ENCODE results near the gene MAGI2. TPM values are rescaled to one million over a fixed set of nuclear protein-coding genes. Genes with fewer than 3 reads are reported as not detected.

Gene MAGI2
- total RNA-seq, 1 experiment from 2014 or later, result 0.25 TPM

DNA sequence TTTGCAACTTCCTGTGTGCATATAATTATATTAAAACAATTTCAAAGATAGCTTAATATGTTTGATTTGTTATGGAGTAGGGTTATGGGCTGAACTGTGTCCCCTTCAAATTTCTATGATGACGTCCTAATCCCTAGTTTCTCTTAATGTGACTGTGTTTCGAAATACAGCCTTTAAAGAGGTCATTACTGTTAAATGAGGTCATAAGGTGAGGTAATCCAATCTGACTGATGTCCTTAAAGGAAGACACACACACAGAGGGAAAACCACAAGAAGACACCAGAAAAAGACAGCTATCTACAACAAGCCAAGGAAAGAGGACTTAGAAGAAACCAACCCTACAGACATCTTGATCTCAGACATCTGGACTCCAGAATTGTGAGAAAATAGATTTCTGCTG lies 407.4 kb downstream of the MAGI2 start:
- BruUV-seq (replicated peaks), result no TSS peak
- no peak overlapping the region for H3K27ac Mint-ChIP-seq (ENCODE audit: unreplicated experiment)
- ChIA-PET CTCF (no interaction called here), POLR2A (no interaction called here)
- H3K4me3 Mint-ChIP-seq (ENCODE audit: unreplicated experiment), result no peak overlapping the region
- H3K9me3 Mint-ChIP-seq (ENCODE audit: unreplicated experiment), result no peaks in the 10 kb centered on the region
- H3K36me3 Mint-ChIP-seq (ENCODE audit: insufficient read depth, unreplicated experiment), result no peaks in the 10 kb centered on the region
- intact Hi-C loops (cut with micrococcal nuclease; ENCODE audit: unreplicated experiment), result loop anchor here (10.0 kb wide), 1 partner anchor 129 kb away; no protein-coding TSS in a partner anchor
- H3K36me3 ChIP-seq (ENCODE audit: control insufficient read depth, insufficient read depth, low read length), result no peaks in the 10 kb centered on the region
- H3K4me1 ChIP-seq, result no peaks in the 10 kb centered on the region
- peaks cover 4% of the 10 kb centered on the region for H3K27me3 Mint-ChIP-seq (ENCODE audit: insufficient read depth, unreplicated experiment)
- H3K9me3 ChIP-seq, result no peaks in the 10 kb centered on the region
- no peaks in the 10 kb centered on the region; the same call in 1 of the 2 replicates for H3K27me3 ChIP-seq (replicated peaks; ENCODE audit: control insufficient read depth, insufficient read depth, low read length)
- no peaks in the 10 kb centered on the region for H3K4me1 Mint-ChIP-seq (ENCODE audit: low read depth, unreplicated experiment)
- no peak for DNase-seq
- TF ChIP-seq, protein P1, sequence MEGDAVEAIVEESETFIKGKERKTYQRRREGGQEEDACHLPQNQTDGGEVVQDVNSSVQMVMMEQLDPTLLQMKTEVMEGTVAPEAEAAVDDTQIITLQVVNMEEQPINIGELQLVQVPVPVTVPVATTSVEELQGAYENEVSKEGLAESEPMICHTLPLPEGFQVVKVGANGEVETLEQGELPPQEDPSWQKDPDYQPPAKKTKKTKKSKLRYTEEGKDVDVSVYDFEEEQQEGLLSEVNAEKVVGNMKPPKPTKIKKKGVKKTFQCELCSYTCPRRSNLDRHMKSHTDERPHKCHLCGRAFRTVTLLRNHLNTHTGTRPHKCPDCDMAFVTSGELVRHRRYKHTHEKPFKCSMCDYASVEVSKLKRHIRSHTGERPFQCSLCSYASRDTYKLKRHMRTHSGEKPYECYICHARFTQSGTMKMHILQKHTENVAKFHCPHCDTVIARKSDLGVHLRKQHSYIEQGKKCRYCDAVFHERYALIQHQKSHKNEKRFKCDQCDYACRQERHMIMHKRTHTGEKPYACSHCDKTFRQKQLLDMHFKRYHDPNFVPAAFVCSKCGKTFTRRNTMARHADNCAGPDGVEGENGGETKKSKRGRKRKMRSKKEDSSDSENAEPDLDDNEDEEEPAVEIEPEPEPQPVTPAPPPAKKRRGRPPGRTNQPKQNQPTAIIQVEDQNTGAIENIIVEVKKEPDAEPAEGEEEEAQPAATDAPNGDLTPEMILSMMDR (IDR thresholded peaks at IDR 0.05; ENCODE audit: insufficient read depth in 1 of 2, low read depth in 1 of 2, low read length in 1 of 2, severe bottlenecking in 1 of 2, unreplicated experiment in 1 of 2), result no peak
- no peak overlapping the region for H3K4me3 ChIP-seq (ENCODE audit: low read depth, low read length)

DNA sequence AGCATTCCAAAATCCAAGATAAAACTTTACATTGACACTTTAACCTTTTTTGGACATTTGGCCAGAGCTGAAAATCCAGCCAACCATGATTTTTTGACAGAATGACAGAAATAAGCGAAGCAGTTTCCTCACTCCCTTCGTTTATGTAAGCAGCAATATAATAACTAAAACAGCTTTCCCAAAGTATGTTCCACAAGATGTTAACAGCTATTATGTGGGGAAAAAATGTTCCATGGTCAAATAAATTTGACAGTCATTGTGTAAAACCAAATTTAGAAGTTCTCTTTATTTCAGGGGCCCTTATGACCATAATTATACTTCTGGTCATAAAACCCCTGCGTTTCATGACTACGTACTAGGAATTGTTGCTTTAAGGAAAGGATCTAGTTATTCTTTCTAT lies 416.5 kb downstream of the MAGI2 start:
- no peaks in the 10 kb centered on the region for H3K36me3 ChIP-seq (ENCODE audit: control insufficient read depth, insufficient read depth, low read length)
- no peak for DNase-seq

DNA sequence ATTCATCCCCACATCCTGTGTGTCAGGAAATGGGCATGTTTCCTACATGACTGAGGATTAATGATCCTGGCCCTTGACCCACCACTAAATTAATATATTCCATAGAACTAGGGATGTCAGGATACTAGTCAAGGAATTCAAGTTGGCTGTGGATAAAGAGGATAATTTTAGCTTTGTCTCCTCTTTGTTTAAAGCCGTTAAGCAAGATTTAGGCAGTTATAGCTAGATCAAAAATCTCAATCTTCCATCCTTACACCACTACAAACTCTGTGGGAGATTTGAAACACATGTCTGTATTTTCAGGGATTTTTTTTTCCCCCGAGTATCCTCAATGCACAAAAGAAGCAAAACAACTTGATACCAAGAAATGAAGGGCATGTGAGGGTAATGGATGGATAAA lies 417.1 kb downstream of the MAGI2 start:
- peaks cover 11% of the 10 kb centered on the region for H3K27me3 Mint-ChIP-seq (ENCODE audit: insufficient read depth, unreplicated experiment)
- intact Hi-C loops (cut with micrococcal nuclease; ENCODE audit: unreplicated experiment), result loop anchor here (5.0 kb wide), 1 partner anchor 806 kb away; no protein-coding TSS in a partner anchor
- no peak overlapping the region for H3K27ac Mint-ChIP-seq (ENCODE audit: unreplicated experiment)
- POLR2A ChIA-PET, result no interaction called here
- H3K4me3 Mint-ChIP-seq (ENCODE audit: unreplicated experiment), result no peak overlapping the region
- no peaks in the 10 kb centered on the region for H3K4me1 Mint-ChIP-seq (ENCODE audit: low read depth, unreplicated experiment)
- Histone ChIP-seq H3K27me3 (replicated peaks; ENCODE audit: control insufficient read depth, insufficient read depth, low read length) (no peaks in the 10 kb centered on the region), H3K36me3 (ENCODE audit: control insufficient read depth, insufficient read depth, low read length) (no peaks in the 10 kb centered on the region), H3K4me3 (ENCODE audit: low read depth, low read length) (no peak overlapping the region), H3K9me3 (no peaks in the 10 kb centered on the region), H3K4me1 (no peaks in the 10 kb centered on the region)
- BruUV-seq (replicated peaks), result no TSS peak
- CTCF ChIA-PET, result no interaction called here
- TF ChIP-seq, protein P1 (IDR thresholded peaks at IDR 0.05; ENCODE audit: insufficient read depth in 1 of 2, low read depth in 1 of 2, low read length in 1 of 2, severe bottlenecking in 1 of 2, unreplicated experiment in 1 of 2), result no peak
- no peaks in the 10 kb centered on the region for H3K9me3 Mint-ChIP-seq (ENCODE audit: unreplicated experiment)
- H3K36me3 Mint-ChIP-seq (ENCODE audit: insufficient read depth, unreplicated experiment), result no peaks in the 10 kb centered on the region
- no peak for DNase-seq

More for the DNA sequence above, 416.5 kb downstream of the MAGI2 start:
- Histone ChIP-seq H3K9me3 (no peaks in the 10 kb centered on the region), H3K4me1 (no peaks in the 10 kb centered on the region), H3K4me3 (ENCODE audit: low read depth, low read length) (no peak overlapping the region), H3K27me3 (replicated peaks; ENCODE audit: control insufficient read depth, insufficient read depth, low read length) (no peaks in the 10 kb centered on the region)
- TF ChIP-seq, protein P1 (IDR thresholded peaks at IDR 0.05; ENCODE audit: insufficient read depth in 1 of 2, low read depth in 1 of 2, low read length in 1 of 2, severe bottlenecking in 1 of 2, unreplicated experiment in 1 of 2), result no peak
- H3K36me3 Mint-ChIP-seq (ENCODE audit: insufficient read depth, unreplicated experiment), result no peaks in the 10 kb centered on the region
- H3K4me1 Mint-ChIP-seq (ENCODE audit: low read depth, unreplicated experiment), result no peaks in the 10 kb centered on the region
- POLR2A ChIA-PET, result no interaction called here
- H3K27me3 Mint-ChIP-seq (ENCODE audit: insufficient read depth, unreplicated experiment), result peaks cover 11% of the 10 kb centered on the region
- no TSS peak for BruUV-seq (replicated peaks)
- intact Hi-C loops (cut with micrococcal nuclease; ENCODE audit: unreplicated experiment), result loop anchor here (5.0 kb wide), 1 partner anchor 805 kb away; no protein-coding TSS in a partner anchor
- H3K27ac Mint-ChIP-seq (ENCODE audit: unreplicated experiment), result no peak overlapping the region
- no peaks in the 10 kb centered on the region for H3K9me3 Mint-ChIP-seq (ENCODE audit: unreplicated experiment)
- CTCF ChIA-PET, result no interaction called here
- H3K4me3 Mint-ChIP-seq (ENCODE audit: unreplicated experiment), result no peak overlapping the region
